Measurements from ENCODE around the gene AGMO. TPM values are rescaled to one million over a fixed set of nuclear protein-coding genes. Genes with fewer than 3 reads are reported as not detected.

The AGMO gene
- total and polyA plus RNA-seq, 2 experiments from 2014 or later: 0.42 to 0.55 TPM

DNA sequence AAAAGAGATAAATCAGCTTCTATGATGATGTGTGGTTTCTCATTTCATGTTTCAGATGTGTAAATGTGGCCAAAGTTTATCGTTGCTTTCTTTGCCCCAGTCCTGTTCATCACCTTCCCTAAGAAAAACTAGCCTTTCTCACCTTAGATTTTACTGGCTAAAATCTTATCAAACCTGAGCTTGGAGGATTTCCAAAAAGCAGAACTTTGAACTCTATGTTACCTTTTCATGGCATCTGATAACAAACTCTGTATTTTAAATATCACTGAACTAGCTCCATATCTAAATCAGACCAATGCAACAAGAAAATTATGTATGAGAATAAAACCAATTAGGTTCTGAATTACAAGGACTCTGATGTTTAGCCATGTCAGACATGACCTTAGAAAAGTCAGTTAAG, 335.8 kb downstream of the AGMO start:
- Histone ChIP-seq H3K4me1 (ENCODE audit: insufficient read depth) (no peaks in the 10 kb centered on the region), H2AFZ (no peak overlapping the region), H3K4me3 (no peak overlapping the region), H3K79me2 (replicated peaks; ENCODE audit: insufficient read depth) (no peaks in the 10 kb centered on the region), H3K27me3 (ENCODE audit: insufficient read depth) (no peaks in the 10 kb centered on the region), H3K36me3 (ENCODE audit: insufficient read depth) (no peaks in the 10 kb centered on the region), H3K27ac (ENCODE audit: low read depth) (no peak overlapping the region), H4K20me1 (replicated peaks; ENCODE audit: insufficient read depth) (no peaks in the 10 kb centered on the region), H3K4me2 (no peak overlapping the region), H3K9me2 (ENCODE audit: insufficient read depth) (no peaks in the 10 kb centered on the region), H3F3A (replicated peaks; ENCODE audit: low read depth) (no peaks in the 10 kb centered on the region)
- ATAC-seq (no peak), DNase-seq (ENCODE audit: low spot score) (no peak)
- H3K27ac Mint-ChIP-seq: no peak overlapping the region
- no peak overlapping the region for H3K4me3 Mint-ChIP-seq
- no peaks in the 10 kb centered on the region for H3K27me3 Mint-ChIP-seq (ENCODE audit: insufficient read depth, low read depth, poor library complexity)
- H3K36me3 Mint-ChIP-seq (ENCODE audit: low read depth): no peaks in the 10 kb centered on the region; the same call in 2 of the 3 replicates
- TF ChIP-seq CREB1 (CRISPR knock-in tag; IDR thresholded peaks at IDR 0.05; ENCODE audit: low read depth): no peak
- TF ChIP-seq POLR2AphosphoS5 (IDR thresholded peaks at IDR 0.05; ENCODE audit: low read depth): no peak
- H3K9me3 Mint-ChIP-seq: peaks cover 7% of the 10 kb centered on the region; the same call in 1 of the 3 replicates
- H3K4me1 Mint-ChIP-seq: peaks cover 5% of the 10 kb centered on the region; the same call in 2 of the 3 replicates

- H3K9me2 ChIP-seq (ENCODE audit: insufficient read depth): no peaks in the 10 kb centered on the region
- H3K4me1 Mint-ChIP-seq: peaks cover 5% of the 10 kb centered on the region; the same call in 2 of the 3 replicates
- no peaks in the 10 kb centered on the region for H3K27me3 ChIP-seq (ENCODE audit: insufficient read depth)
- no peak overlapping the region for H3K4me2 ChIP-seq
- H3K36me3 Mint-ChIP-seq (ENCODE audit: low read depth): no peaks in the 10 kb centered on the region
- H3K27ac Mint-ChIP-seq: no peak overlapping the region
- no peaks in the 10 kb centered on the region for H3K36me3 ChIP-seq (ENCODE audit: insufficient read depth)
- no peaks in the 10 kb centered on the region for H3K79me2 ChIP-seq (replicated peaks; ENCODE audit: insufficient read depth)
- no peaks in the 10 kb centered on the region for H3K27me3 Mint-ChIP-seq (ENCODE audit: insufficient read depth, low read depth, poor library complexity)
- no peak for DNase-seq (ENCODE audit: low spot score)
- H4K20me1 ChIP-seq (replicated peaks; ENCODE audit: insufficient read depth): no peaks in the 10 kb centered on the region
- ATAC-seq: no peak
- H3F3A ChIP-seq (replicated peaks; ENCODE audit: low read depth): no peaks in the 10 kb centered on the region
- H3K4me1 ChIP-seq (ENCODE audit: insufficient read depth): no peaks in the 10 kb centered on the region
- no peak overlapping the region for H3K4me3 ChIP-seq
- H3K4me3 Mint-ChIP-seq: no peak overlapping the region
- peaks cover 5% of the 10 kb centered on the region; the same call in 1 of the 3 replicates for H3K9me3 Mint-ChIP-seq
- no peak overlapping the region for H3K27ac ChIP-seq (ENCODE audit: low read depth)
- no peak overlapping the region for H2AFZ ChIP-seq
- no peak for TF ChIP-seq EZH2 (IDR thresholded peaks at IDR 0.05; ENCODE audit: low read depth, unreplicated experiment)
- no peak for TF ChIP-seq POLR2AphosphoS5 (IDR thresholded peaks at IDR 0.05; ENCODE audit: low read depth)
- TF ChIP-seq, protein P1, sequence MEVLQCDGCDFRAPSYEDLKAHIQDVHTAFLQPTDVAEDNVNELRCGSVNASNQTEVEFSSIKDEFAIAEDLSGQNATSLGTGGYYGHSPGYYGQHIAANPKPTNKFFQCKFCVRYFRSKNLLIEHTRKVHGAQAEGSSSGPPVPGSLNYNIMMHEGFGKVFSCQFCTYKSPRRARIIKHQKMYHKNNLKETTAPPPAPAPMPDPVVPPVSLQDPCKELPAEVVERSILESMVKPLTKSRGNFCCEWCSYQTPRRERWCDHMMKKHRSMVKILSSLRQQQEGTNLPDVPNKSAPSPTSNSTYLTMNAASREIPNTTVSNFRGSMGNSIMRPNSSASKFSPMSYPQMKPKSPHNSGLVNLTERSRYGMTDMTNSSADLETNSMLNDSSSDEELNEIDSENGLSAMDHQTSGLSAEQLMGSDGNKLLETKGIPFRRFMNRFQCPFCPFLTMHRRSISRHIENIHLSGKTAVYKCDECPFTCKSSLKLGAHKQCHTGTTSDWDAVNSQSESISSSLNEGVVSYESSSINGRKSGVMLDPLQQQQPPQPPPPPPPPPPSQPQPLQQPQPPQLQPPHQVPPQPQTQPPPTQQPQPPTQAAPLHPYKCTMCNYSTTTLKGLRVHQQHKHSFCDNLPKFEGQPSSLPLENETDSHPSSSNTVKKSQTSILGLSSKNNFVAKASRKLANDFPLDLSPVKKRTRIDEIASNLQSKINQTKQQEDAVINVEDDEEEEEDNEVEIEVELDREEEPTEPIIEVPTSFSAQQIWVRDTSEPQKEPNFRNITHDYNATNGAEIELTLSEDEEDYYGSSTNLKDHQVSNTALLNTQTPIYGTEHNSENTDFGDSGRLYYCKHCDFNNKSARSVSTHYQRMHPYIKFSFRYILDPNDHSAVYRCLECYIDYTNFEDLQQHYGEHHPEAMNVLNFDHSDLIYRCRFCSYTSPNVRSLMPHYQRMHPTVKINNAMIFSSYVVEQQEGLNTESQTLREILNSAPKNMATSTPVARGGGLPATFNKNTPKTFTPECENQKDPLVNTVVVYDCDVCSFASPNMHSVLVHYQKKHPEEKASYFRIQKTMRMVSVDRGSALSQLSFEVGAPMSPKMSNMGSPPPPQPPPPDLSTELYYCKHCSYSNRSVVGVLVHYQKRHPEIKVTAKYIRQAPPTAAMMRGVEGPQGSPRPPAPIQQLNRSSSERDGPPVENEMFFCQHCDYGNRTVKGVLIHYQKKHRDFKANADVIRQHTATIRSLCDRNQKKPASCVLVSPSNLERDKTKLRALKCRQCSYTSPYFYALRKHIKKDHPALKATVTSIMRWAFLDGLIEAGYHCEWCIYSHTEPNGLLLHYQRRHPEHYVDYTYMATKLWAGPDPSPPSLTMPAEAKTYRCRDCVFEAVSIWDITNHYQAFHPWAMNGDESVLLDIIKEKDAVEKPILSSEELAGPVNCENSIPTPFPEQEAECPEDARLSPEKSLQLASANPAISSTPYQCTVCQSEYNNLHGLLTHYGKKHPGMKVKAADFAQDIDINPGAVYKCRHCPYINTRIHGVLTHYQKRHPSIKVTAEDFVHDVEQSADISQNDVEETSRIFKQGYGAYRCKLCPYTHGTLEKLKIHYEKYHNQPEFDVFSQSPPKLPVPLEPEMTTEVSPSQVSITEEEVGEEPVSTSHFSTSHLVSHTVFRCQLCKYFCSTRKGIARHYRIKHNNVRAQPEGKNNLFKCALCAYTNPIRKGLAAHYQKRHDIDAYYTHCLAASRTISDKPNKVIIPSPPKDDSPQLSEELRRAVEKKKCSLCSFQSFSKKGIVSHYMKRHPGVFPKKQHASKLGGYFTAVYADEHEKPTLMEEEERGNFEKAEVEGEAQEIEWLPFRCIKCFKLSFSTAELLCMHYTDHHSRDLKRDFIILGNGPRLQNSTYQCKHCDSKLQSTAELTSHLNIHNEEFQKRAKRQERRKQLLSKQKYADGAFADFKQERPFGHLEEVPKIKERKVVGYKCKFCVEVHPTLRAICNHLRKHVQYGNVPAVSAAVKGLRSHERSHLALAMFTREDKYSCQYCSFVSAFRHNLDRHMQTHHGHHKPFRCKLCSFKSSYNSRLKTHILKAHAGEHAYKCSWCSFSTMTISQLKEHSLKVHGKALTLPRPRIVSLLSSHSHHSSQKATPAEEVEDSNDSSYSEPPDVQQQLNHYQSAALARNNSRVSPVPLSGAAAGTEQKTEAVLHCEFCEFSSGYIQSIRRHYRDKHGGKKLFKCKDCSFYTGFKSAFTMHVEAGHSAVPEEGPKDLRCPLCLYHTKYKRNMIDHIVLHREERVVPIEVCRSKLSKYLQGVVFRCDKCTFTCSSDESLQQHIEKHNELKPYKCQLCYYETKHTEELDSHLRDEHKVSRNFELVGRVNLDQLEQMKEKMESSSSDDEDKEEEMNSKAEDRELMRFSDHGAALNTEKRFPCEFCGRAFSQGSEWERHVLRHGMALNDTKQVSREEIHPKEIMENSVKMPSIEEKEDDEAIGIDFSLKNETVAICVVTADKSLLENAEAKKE (CRISPR knock-in tag; IDR thresholded peaks at IDR 0.05): no peak
- TF ChIP-seq, protein P2, sequence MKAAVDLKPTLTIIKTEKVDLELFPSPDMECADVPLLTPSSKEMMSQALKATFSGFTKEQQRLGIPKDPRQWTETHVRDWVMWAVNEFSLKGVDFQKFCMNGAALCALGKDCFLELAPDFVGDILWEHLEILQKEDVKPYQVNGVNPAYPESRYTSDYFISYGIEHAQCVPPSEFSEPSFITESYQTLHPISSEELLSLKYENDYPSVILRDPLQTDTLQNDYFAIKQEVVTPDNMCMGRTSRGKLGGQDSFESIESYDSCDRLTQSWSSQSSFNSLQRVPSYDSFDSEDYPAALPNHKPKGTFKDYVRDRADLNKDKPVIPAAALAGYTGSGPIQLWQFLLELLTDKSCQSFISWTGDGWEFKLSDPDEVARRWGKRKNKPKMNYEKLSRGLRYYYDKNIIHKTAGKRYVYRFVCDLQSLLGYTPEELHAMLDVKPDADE (IDR thresholded peaks at IDR 0.05): no peak
- TF ChIP-seq ZNF114 (CRISPR knock-in tag; IDR thresholded peaks at IDR 0.05): no peak
- TF ChIP-seq, protein P3, sequence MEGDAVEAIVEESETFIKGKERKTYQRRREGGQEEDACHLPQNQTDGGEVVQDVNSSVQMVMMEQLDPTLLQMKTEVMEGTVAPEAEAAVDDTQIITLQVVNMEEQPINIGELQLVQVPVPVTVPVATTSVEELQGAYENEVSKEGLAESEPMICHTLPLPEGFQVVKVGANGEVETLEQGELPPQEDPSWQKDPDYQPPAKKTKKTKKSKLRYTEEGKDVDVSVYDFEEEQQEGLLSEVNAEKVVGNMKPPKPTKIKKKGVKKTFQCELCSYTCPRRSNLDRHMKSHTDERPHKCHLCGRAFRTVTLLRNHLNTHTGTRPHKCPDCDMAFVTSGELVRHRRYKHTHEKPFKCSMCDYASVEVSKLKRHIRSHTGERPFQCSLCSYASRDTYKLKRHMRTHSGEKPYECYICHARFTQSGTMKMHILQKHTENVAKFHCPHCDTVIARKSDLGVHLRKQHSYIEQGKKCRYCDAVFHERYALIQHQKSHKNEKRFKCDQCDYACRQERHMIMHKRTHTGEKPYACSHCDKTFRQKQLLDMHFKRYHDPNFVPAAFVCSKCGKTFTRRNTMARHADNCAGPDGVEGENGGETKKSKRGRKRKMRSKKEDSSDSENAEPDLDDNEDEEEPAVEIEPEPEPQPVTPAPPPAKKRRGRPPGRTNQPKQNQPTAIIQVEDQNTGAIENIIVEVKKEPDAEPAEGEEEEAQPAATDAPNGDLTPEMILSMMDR (conservative IDR thresholded peaks at IDR 0.05; ENCODE audit: low read depth in 2 of 2): no peak
- TF ChIP-seq JUNB (IDR thresholded peaks at IDR 0.05; ENCODE audit: unreplicated experiment): no peak
- TF ChIP-seq, protein P4, sequence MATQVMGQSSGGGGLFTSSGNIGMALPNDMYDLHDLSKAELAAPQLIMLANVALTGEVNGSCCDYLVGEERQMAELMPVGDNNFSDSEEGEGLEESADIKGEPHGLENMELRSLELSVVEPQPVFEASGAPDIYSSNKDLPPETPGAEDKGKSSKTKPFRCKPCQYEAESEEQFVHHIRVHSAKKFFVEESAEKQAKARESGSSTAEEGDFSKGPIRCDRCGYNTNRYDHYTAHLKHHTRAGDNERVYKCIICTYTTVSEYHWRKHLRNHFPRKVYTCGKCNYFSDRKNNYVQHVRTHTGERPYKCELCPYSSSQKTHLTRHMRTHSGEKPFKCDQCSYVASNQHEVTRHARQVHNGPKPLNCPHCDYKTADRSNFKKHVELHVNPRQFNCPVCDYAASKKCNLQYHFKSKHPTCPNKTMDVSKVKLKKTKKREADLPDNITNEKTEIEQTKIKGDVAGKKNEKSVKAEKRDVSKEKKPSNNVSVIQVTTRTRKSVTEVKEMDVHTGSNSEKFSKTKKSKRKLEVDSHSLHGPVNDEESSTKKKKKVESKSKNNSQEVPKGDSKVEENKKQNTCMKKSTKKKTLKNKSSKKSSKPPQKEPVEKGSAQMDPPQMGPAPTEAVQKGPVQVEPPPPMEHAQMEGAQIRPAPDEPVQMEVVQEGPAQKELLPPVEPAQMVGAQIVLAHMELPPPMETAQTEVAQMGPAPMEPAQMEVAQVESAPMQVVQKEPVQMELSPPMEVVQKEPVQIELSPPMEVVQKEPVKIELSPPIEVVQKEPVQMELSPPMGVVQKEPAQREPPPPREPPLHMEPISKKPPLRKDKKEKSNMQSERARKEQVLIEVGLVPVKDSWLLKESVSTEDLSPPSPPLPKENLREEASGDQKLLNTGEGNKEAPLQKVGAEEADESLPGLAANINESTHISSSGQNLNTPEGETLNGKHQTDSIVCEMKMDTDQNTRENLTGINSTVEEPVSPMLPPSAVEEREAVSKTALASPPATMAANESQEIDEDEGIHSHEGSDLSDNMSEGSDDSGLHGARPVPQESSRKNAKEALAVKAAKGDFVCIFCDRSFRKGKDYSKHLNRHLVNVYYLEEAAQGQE (IDR thresholded peaks at IDR 0.05; ENCODE audit: unreplicated experiment): no peak
- no peak for TF ChIP-seq NANOG (IDR thresholded peaks at IDR 0.05; ENCODE audit: borderline replicate concordance)
Observed at GRCh38 chr7:15219758-15220157, 342.1 kb downstream of the AGMO start.
